ENCODE data around the gene PDGFD.

The PDGFD gene

DNA sequence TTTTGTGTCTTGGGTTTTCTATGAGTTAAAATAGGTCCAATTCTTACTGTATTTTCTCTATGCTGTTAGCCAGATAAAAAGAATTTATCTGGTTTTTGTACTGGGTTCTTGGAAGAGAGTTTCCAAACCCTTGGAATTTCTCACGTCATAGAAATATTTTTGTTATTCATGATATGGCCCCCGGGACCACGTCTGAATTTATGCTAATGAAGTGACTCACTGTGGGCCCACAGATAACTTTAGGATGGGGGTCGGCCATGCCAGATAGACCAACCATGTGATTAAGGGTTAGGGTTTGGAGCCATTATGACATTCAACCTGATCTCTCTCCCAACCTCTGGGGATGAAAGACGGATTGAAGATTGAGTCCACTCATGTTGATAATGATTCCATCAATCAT is 163.1 kb downstream of the PDGFD start:
- DNase-seq (ENCODE audit: low spot score), result no peak

DNA sequence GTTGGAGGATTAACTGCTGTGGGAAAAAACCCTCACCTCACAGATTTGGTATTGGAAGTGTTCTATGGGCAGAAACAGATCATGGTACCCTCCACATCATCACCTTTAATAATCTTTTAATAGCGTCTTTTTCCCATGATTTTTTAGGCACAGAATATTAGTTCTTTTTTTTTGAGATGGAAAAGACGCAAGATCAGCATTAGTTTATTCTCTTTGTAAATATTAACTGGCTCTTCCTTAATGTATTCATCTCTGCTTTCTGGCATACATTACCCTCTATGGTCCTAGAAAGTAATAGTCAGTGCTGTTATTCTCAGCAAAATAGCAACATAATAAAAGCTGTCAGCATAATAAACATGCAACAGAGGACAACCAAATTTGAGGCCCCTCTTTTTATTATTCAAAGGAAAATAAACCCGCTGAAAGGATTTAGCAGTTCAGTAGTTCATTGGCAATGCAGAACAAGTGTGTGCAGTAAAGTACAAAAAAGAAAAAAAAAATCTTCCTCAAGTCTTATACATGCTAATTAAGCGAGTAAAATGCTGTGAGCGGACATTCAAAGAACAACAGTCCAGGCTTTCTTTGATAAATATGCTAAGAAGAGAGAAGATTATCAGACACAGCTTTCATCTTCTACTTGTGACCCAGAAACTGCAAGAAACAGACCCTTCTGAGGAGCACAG is 165.0 kb downstream of the PDGFD start:
- no peak for DNase-seq (ENCODE audit: low spot score)

DNA sequence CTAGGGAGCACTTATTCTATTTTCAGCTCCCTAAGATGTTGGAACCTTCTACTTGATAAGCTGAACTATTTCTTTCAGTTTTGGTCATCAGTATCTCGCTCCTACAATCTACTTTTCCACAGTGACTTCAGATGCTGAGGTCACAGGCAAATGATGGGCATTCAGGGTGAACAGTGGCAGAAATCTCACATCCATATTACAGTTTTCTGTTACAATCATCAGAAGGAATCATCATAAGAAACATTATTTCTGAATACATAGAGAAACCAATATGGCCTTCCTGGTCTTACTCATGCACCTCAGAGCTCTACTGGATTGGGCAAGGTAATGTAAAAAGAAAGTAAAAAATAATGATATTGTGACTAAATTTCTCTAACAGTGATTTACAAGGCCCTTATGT is 166.9 kb downstream of the PDGFD start:
- no peak for DNase-seq (ENCODE audit: low spot score)

DNA sequence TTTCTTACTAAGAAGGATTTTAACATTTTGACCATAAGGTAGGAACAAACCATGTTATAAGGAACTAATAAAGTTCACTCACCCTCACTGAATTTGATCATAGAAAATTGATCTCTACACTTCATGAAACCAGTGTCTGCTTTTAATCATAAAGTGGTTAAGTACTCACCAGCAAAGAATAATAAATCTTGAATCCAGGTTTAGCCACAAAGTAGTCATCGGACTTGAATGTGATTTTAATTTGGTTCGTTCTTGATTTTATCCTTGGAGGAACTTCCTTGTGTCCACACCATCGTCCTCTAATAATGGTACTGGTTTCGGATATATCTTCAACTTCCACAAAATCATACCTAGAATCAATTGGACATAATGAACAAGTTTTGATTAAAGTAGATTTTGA is 168.1 kb downstream of the PDGFD start:
- DNase-seq (ENCODE audit: low spot score), result no peak

DNA sequence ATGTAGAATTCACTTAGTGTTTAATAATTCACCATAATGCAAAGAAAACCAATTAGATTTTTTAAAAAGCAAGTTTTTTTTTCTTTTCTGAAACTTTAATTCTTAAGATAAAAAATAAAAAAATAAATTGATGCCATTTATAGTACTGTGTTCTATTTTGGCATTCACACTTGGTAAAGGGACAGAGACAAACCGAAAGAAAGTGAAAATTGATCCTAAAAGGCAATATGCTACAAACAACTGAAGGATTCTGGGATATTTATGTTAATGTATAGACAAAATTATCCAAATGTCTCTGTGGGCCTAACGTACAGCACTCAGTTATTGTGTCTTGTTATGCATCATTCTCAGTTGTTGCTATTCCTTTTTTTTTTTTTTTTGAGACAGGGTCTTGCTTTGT is 169.4 kb downstream of the PDGFD start:
- no peak for DNase-seq (ENCODE audit: low spot score)

DNA sequence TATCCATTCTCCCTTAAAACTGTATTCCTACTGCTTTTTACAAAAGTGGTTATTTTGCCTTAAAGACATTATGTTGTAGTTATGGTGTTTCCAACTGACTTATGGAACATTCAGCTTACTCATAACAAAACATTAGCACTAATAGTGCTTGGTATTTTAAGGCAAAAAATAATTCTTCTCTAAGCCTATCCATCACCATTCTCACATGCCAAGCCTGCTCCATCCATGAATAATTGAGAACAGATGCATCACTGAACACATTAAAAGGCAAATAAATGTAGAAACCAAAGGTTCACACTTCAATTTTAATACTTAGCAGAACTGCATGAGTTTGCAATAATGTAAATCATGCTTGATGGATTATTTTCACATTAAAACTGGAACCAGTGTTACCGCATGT is 169.9 kb downstream of the PDGFD start:
- no peak for DNase-seq (ENCODE audit: low spot score)

DNA sequence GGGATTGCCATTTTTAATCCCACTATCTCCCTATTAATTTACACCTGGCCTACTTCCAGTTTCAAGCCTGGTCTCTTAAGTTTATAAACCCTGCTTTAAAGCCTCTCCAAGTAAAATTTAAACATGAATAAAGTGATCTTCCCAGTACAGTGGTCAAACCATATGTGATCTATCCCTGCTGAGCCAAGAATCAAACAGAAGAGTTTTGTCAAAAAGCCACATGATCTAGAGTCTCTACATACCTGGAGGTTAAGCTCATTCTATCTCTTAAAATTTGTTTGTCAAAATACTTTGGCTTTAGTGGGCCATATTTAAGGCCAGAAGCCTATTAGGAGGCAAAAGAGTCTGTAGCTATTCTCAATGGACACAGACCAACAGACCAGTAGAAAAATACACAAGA is 170.4 kb downstream of the PDGFD start:
- DNase-seq (ENCODE audit: low spot score), result no peak

DNA sequence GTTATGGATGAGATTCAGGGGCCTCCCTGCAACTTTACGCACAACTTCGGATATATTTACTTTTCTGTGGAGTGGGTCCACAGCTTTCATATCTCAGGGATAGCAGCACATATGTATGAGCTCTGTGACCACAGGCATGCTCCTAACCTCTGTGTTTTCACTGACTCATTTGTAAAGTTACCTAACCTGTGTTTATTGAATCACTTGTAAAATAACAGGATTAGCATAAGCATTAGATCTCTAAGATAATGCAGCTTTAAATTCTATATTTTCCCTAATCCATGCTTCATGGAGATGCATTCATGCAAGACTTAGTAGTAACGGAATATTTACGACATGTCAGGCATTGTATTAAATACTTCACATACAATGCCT is 175.4 kb downstream of the PDGFD start:
- DNase-seq (ENCODE audit: low spot score), result peak; percentile 18

DNA sequence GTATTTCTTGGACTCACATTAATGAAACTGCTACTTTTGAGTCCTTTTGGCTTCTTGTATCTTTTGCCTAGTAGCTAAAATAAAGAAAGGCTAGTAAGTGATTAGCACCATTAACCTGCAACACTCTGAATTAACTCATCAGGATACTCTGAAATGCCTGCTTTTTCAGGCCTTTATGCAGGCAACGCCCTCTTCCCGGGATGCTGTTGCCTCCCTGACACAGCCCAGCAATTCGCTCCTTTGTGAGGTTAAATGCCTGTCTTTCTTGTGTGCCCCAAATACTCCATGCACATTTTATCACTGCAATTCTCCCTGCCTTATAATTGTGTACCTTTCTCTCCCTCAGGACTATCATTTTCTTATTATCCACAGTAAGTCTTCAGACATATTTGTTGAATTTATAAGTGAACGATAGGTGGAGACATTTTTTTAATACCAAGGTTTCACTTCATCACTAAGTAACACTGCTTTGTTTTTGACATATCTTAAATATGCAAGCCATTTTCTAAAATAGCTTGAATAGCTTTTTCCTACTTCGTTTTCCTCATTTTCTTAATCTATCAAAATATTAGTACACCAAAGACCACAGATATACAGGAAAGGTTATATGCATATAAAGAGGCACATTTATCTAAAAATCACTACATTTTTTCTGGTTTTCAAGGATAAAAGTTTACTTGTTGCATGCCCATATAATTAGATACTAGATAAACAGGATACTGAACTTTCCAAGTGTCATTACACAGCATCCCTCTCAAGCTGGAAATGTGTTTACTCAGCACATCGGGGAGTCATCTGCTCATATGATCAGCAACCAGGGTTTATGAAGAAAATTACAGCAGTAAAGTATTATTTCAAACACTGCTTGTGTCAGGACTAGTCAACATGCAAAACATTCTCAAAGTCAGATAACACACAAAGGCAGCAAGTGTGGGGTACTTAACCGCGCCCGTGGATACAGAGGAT is 176.0 kb downstream of the PDGFD start:
- DNase-seq (ENCODE audit: low spot score), result no peak

DNA sequence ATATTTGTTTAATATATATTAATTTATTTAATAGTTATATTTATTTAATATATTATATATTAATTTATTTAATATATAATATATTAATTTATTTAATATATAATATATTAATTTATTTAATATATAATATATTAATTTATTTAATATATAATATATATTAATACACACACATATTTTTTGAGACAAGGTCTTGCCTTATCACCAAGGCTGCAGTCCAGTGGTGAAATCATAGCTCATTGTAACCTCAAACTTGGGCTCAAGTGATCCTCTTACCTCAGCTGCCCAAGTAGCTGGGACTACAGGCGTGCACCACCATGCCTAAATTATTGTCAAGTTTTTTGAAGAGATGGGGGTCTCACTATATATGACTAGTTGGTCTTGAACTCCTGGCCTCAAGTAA is 178.9 kb downstream of the PDGFD start:
- DNase-seq (ENCODE audit: low spot score), result no peak

DNA sequence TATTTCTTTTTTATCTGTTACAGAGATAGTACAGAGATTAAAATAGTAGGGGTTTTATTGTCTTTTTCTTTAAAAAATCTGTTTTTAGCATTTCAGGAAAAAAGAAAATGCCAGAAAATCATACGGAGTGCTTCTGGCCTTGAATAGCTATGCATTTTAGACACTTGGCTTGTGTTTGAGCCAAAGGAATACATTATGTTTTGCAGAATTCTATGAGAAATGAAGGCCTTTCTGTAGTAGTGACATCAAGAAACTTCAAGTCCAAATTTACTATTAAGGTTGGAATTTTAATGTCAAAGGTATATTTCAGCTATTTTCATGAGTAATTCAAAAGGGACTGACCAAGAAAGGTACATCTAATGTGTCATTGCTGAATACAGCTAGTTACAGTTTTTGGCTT is 183.8 kb downstream of the PDGFD start:
- DNase-seq (ENCODE audit: low spot score), result no peak

DNA sequence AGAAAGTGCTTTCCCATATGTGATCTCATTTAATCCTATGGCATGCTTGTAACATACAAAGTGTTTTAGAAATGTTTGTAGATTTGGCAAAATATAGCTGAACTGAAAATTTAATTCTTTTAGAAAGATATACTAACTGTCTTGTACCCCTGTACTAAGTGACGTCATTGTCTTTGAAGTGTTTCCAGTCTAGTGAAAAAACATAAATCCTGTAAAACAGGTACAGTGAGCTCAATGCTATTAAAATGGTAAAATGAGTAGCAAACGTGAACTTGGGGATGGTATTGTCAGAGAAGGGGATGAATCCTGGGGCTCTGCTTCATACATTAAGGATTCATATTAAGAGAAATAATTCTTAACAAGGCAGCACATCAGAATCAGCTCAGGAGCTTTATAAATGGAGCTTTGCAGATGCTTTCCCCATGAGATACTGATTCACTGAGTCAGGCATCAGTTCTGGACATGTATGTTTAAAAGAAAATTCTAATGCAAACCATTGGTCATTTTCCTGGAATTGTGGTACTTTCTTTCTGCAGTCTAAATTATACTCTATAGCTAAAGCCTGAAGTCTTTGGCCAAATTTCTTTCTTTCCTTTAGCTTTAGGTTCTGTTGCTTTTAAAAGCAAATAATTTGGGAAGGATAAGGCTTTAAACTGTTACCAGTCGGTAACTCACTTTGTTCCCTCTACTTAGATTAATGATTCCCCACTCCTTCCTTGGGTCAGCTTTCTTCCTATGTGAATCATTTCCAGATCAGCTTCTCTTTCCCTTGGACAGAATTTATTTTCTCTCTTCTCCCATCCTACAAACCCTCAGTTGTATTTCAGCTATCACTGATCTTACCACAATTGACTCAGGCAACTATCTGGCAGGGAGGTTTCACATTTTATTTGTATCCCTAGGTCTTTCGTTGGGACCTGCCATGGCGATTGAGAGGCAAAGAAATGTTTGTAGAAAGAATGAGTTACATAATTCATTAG is 185.0 kb downstream of the PDGFD start:
- DNase-seq (ENCODE audit: low spot score), result no peak

DNA sequence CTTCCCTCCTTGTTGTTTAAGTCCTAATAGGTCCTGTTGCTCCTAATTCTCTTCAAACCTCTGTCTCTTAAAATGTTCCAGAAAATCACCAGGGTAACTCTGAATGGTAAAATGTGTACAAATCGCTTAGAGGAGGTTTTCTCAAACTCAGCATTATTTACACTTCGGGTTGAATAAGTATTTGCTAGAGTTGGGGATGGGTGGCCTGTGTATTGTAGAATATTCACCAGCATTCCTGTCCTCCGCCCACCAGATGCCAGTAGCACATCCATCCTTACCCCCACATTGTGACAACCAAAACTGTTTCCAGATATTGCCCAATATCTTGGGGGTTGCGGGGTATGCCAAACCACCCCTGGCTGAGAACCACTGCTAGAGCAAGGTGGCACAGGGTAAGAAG is 191.9 kb downstream of the PDGFD start:
- no peak for DNase-seq (ENCODE audit: low spot score)

DNA sequence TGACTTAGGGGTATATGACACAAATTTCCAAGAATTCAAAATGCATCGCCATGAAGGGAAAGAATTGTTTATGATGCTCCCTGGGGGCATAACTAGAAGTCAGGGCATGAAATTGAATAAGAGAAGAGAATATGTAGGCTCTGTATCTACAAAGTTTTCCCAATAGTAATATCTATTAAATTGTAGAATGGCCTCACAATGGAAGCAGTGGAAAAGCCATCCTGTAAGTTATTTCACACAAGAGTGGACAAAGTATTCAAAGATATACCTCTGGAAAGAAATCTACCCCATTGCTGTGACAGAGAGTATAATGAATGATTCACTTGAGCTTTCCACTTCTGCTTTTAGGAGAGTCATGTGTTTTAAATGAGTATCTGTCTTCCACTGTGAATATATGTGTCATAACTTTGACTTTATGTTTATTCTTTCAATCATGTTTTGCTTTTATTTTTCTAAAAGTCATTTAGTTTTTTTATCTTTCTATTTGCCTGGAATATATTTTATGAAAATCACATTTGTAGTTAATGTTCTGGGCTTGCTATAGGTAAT is 193.2 kb downstream of the PDGFD start:
- DNase-seq (ENCODE audit: low spot score), result no peak

DNA sequence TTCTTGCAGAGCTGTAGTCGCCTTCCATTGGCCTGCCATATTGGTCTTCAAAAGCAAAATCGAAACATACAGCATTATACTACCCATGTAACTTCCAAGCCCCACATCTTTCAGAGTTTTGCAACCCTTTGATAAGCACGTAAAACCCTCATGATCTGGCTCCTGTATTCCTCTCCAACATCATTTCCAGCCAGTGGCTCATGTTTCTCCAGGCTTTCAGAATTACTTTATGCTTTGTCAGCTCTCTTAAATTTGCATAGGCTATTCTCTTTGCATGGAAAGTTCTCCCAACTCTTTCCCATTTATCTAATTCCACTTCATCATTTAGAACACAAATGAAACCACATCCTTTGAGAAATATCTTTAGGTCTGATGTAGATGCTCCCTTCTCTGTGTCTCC is 195.3 kb downstream of the PDGFD start:
- DNase-seq (ENCODE audit: low spot score), result no peak

DNA sequence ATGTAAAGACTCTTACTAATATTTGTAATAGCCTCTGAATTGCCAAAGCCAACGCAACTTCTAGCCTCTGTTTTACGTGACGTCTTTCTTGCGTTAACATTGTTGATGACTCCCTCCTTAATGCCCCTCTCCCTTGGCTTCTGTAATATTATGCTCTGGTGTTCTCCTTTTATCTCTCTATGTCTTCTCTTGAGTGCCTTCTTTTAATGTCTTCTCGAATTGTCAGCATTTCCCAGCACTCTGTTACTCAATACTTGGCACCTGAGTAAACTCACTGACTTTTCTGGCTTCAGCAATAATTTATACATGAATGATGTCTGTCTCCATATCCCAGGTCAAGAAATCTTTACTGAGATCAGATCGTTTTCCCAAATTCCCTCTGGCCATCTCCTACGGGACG is 196.0 kb downstream of the PDGFD start:
- no peak for DNase-seq (ENCODE audit: low spot score)

DNA sequence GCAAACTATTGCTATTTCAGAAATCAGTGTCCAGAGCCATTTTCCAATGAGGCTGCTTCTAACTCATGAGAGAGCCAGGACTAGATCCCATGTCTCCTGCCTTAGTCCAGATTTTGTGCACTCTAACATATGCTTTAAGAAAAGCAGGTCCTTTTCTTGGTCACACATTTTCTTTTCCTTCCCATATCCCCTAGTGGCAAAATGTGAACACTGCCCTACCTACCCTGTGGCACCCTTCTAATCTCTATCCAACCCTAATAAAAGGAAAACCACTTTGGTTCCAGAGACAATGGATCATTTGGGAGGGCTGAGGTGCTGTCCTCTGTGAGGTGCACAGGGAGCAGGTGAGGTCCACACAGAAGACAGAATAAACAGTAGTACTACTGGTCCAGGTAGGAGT is 199.6 kb downstream of the PDGFD start:
- no peak for DNase-seq (ENCODE audit: low spot score)

DNA sequence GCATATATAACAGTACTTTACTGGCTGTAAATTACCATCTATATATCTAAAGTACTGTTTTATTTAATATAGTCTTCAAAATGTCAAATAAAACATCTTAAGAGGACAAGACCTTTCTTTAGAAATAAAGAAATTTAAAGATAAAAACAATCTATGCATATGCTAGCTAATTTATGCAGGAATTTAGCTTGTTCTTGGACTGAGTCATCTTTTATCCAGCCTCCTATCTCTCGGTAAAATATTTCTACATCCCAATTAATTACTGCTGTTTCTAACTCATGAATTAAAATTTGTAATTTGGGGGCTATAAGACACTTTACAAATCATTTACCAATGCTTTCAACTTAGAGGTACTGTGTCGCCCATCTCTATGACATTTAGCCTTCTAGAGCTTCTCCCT is 200.3 kb downstream of the PDGFD start:
- no peak for DNase-seq (ENCODE audit: low spot score)

DNA sequence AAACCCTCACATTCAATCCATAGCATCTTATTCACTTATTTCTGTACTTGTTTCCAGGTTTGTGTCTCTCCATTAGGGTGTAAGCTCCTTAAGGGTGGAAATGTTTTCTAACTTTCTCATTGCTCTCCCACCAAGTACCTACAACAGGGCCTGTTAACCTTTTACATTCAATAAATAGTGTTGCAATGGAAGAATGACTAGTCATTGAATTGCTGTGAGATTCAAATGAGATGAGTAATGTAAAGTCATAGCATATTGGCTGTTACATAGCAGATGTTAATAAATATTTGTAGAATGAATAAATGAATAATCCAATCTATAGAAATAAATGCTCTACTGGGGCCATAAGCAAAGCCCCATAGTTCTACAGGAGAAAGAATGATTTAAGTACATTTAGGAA is 202.9 kb downstream of the PDGFD start:
- peak; percentile 14 for DNase-seq (ENCODE audit: low spot score)

DNA sequence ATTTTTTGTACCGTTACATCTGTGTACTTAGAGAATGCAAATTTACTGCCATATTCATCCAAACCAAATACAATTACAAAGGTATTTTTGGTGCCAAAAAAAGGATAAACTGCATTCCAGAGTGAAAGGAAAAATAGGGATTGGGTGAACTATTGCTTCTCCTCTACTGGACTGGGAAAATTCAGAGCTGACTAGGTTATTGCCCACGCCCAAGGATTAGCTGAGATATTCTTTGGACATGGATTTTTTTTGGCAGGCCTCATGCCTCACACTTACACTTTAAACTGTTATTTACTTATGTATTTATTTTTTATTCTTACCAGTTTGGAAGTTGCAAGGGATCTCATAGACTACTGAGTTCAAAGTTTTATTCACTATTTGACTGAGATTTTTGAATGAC is 203.8 kb downstream of the PDGFD start:
- no peak for DNase-seq (ENCODE audit: low spot score)

DNA sequence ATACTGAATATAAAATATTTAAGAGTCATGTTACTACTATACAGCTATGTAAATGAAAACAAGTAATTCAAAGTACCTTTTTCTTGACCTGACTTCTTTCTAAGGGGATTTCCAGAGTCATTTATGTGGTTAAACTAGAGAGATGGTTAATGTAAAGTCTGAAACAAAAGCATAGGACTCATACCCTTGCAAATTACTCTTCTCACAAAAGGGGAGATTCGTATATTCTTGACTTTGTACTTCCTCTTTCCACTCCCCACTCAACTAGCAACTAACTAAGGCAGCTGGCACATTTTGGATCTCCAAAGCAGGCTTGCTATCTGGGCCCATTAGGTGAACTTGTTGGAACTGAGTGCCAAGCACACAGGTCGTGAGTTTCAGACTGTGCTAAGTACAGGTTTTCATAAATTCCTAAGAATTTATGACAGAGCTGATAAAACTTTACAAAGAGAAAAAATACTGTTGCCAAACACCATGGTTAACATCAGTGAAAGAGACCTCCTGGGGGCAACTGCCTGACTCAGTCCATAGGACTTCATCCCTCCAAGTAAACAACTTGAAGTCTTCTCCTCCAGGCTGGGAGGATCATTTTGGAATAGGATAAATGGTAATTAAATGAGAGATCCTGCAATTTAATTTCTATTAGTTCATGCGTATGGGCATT is 204.5 kb downstream of the PDGFD start:
- DNase-seq (ENCODE audit: low spot score), result peak; percentile 7
